H1 (cell line): Measurements from ENCODE around the gene CD244. TPM values are rescaled to one million over a fixed set of nuclear protein-coding genes. Genes with fewer than 3 reads are reported as not detected.

ENCODE experiments used
- BRCA1 ChIP-seq: IDR thresholded peaks from 2 replicates; pipeline ENCODE4 v1.6.1; 2012; ENCODE audit warnings: low read depth, low read length, improper control_type of control experiment
- CHD1 ChIP-seq: IDR thresholded peaks from 2 replicates; pipeline ENCODE4 v1.6.1; 2012; ENCODE audit warnings: low read depth, low read length, improper control_type of control experiment
- CTCF ChIP-seq, 3 experiments: IDR thresholded peaks; 1 replicate in 2 of 3; 2 replicates in 1 of 3; pipeline versions ENCODE4 v1.5.1 to v1.6.1; 2011; ENCODE audit warnings: low read length in 3 of 3, mild to moderate bottlenecking in 3 of 3, inconsistent platforms in 2 of 3, low read depth in 1 of 3, moderate library complexity in 1 of 3; ENCODE audit not compliant: insufficient read depth in 1 of 3; ENCODE audit errors: control extremely low read depth in 1 of 3
- KDM1A ChIP-seq: fragments of 200-600, 300-600 bp; sonication (generic); IDR thresholded peaks from 2 replicates; pipeline ENCODE4 v1.7.1; 2016; ENCODE audit warnings: mild to moderate bottlenecking, low read length, borderline replicate concordance
- MAX ChIP-seq: IDR thresholded peaks from 2 replicates; pipeline ENCODE4 v1.6.1; 2012; ENCODE audit warnings: inconsistent platforms
- NRF1 ChIP-seq: IDR thresholded peaks from 2 replicates; pipeline ENCODE4 v1.6.1; 2011; ENCODE audit warnings: mild to moderate bottlenecking, low read depth, low read length, improper control_type of control experiment
- POLR2A ChIP-seq, 2 experiments: IDR thresholded peaks; 1 replicate in 1 of 2; 2 replicates in 1 of 2; pipeline ENCODE4 v1.6.1; 2011; ENCODE audit warnings: low read depth in 2 of 2, low read length in 2 of 2, mild to moderate bottlenecking in 2 of 2; ENCODE audit errors: control extremely low read depth in 1 of 2
- TAF1 ChIP-seq: IDR thresholded peaks from 2 replicates; pipeline ENCODE4 v1.6.1; 2011; ENCODE audit warnings: mild to moderate bottlenecking, low read depth, low read length
- USF2 ChIP-seq: IDR thresholded peaks from 2 replicates; pipeline ENCODE4 v1.6.1; 2011; ENCODE audit warnings: low read length, improper control_type of control experiment
- polyA plus RNA-seq, 7 experiments: library from polyadenylated mRNA; depleted of rRNA in 3 of 7; stranded (reverse) in 5 of 7; unstranded in 2 of 7; fragments of >200 nt in 5 of 7; fragments of 200-250 nt in 2 of 7; gene quantifications; 1 replicate in 5 of 7; 2 replicates in 1 of 7; 4 replicates in 1 of 7; pipeline versions ENCODE4 v1.2.1 to v1.2.3, GENCODE V29; 2011 to 2013; ENCODE audit warnings: missing spikeins in 2 of 7, mixed read lengths in 2 of 7
- total RNA-seq: library from RNA; stranded (reverse); fragmentation: NEBNext Ultra II Directional; extraction: Animal tissue kit (Norgen Biotek cat#: 25700); gene quantifications from 2 replicates; pipeline ENCODE4 v1.2.1, GENCODE V29; 2021

The CD244 gene
- total and polyA plus RNA-seq, 2 of the 8 experiments (the other 6 are each of a cell fraction or from before 2014, with no cell fraction given), result not detected

- TF ChIP-seq CTCF (IDR thresholded peaks at IDR 0.05; ENCODE audit: control extremely low read depth in 1 of 3, insufficient read depth in 1 of 3, low read depth in 1 of 3, low read length in 3 of 3) (no peak), USF2 (no peak), NRF1 (no peak), BRCA1 (no peak), CHD1 (no peak), KDM1A (no peak), TAF1 (no peak), POLR2A (IDR thresholded peaks at IDR 0.05; ENCODE audit: control extremely low read depth in 1 of 2, low read depth in 2 of 2, low read length in 2 of 2) (no peak), MAX (no peak)
These were observed 44.3 kb downstream of the CD244 start (continued) for GRCh38 chr1:160818207-160818937.
